Measurements from ENCODE around the gene DPF1.

- TF ChIP-seq POLR2A (IDR thresholded peaks at IDR 0.05; ENCODE audit: low read depth, low read length) (no peak), SP1 (IDR thresholded peaks at IDR 0.05; ENCODE audit: low read depth, low read length) (no peak), USF1 (IDR thresholded peaks at IDR 0.05; ENCODE audit: borderline replicate concordance, extremely low read length, insufficient read depth, low read depth, low read length) (no peak), PBX3 (IDR thresholded peaks at IDR 0.05; ENCODE audit: insufficient replicate concordance, low read depth, low read length) (no peak)
Measured at GRCh38 chr19:38221919-38222830, 1.8 kb downstream of the DPF1 start.
